DND-41 (cell line): ENCODE data around the gene PLPPR1.

ENCODE experiments used
- ATAC-seq: fragments of 200-7000 bp; cut with Tn5 transposase; 3 replicates; pipeline ENCODE4 v1.9.1; 2021; ENCODE audit warnings: low read depth; ENCODE audit not compliant: insufficient read depth
- DNase-seq: peaks from one replicate; pipeline ENCODE4 v3.0.0-alpha.2; 2020
- H2AFZ ChIP-seq: 2 replicates; pipeline ENCODE4 v1.6.0; 2012; ENCODE audit warnings: low read depth, low read length
- H3K27ac ChIP-seq: 2 replicates; pipeline ENCODE4 v1.5.1; 2012; ENCODE audit warnings: low read length, inconsistent platforms
- H3K27me3 ChIP-seq: fragments of 200-600 bp; sonication (generic); 2 replicates; pipeline ENCODE4 v1.6.0; 2012; ENCODE audit warnings: low read length, mild to moderate bottlenecking, inconsistent platforms; ENCODE audit not compliant: insufficient read depth, poor library complexity
- H3K36me3 ChIP-seq: 2 replicates; pipeline ENCODE4 v1.5.1; 2012; ENCODE audit warnings: low read length, inconsistent platforms; ENCODE audit not compliant: insufficient read depth
- H3K4me1 ChIP-seq: 2 replicates; pipeline ENCODE4 v1.5.1; 2012; ENCODE audit warnings: mild to moderate bottlenecking, low read length; ENCODE audit not compliant: insufficient read depth
- H3K4me2 ChIP-seq: 2 replicates; pipeline ENCODE4 v1.6.0; 2012; ENCODE audit warnings: mild to moderate bottlenecking, moderate library complexity, low read length, inconsistent platforms; ENCODE audit not compliant: insufficient read depth
- H3K4me3 ChIP-seq, 2 experiments: fragments of 200-600 bp in 1 of 2; shearing (Covaris generic) in 1 of 2; 2 replicates each; pipeline ENCODE4 v1.5.1; 2012 to 2016; ENCODE audit warnings: inconsistent platforms in 2 of 2, low read length in 2 of 2, mild to moderate bottlenecking in 2 of 2, low read depth in 1 of 2, moderate library complexity in 1 of 2
- H3K79me2 ChIP-seq: 2 replicates; pipeline ENCODE4 v1.6.0; 2012; ENCODE audit warnings: low read length, inconsistent platforms; ENCODE audit not compliant: insufficient read depth
- H3K9ac ChIP-seq: 2 replicates; pipeline ENCODE4 v1.6.0; 2012; ENCODE audit warnings: low read depth, mild to moderate bottlenecking, inconsistent platforms, low read length, moderate library complexity
- H3K9me3 ChIP-seq: 2 replicates; pipeline ENCODE4 v1.5.1; 2012; ENCODE audit warnings: low read length, moderate library complexity, mild to moderate bottlenecking, inconsistent platforms; ENCODE audit not compliant: insufficient read depth, severe bottlenecking
- H4K20me1 ChIP-seq: 2 replicates; pipeline ENCODE4 v1.6.0; 2012; ENCODE audit warnings: low read length; ENCODE audit not compliant: insufficient read depth
- CTCF ChIP-seq: IDR thresholded peaks from 2 replicates; pipeline ENCODE4 v1.5.1; 2012; ENCODE audit warnings: borderline replicate concordance, low read length, moderate library complexity, mild to moderate bottlenecking; ENCODE audit not compliant: poor library complexity, severe bottlenecking; ENCODE audit errors: extremely low read depth
- EZH2 ChIP-seq: IDR thresholded peaks from 3 replicates; pipeline ENCODE4 v1.6.1; 2012; ENCODE audit warnings: borderline replicate concordance, low read depth, mild to moderate bottlenecking, moderate library complexity, low read length, inconsistent platforms; ENCODE audit not compliant: severe bottlenecking

Gene PLPPR1

GRCh38 chr9:101030086-101030391 lies 1.5 kb downstream of the PLPPR1 start:
- Histone ChIP-seq H2AFZ (no peak overlapping the region), H4K20me1 (no peaks in the 10 kb centered on the region), H3K9ac (no peak overlapping the region), H3K27me3 (no peaks in the 10 kb centered on the region), H3K4me3 (no peak overlapping the region), H3K4me2 (no peak overlapping the region), H3K36me3 (no peaks in the 10 kb centered on the region), H3K27ac (no peak overlapping the region), H3K79me2 (no peaks in the 10 kb centered on the region), H3K4me1 (no peaks in the 10 kb centered on the region), H3K9me3 (no peaks in the 10 kb centered on the region)
- TF ChIP-seq EZH2 (no peak), CTCF (no peak)
- DNase-seq (no peak), ATAC-seq (no peak)

GRCh38 chr9:101032426-101032825 lies 3.9 kb downstream of the PLPPR1 start:
- Histone ChIP-seq H3K27ac (no peak overlapping the region), H3K9ac (no peak overlapping the region), H3K27me3 (no peaks in the 10 kb centered on the region), H3K4me2 (no peak overlapping the region), H3K4me1 (no peaks in the 10 kb centered on the region), H3K79me2 (no peaks in the 10 kb centered on the region), H2AFZ (no peak overlapping the region), H4K20me1 (no peaks in the 10 kb centered on the region), H3K4me3 (no peak overlapping the region), H3K9me3 (no peaks in the 10 kb centered on the region), H3K36me3 (no peaks in the 10 kb centered on the region)
- ATAC-seq, result no peak
- DNase-seq, result no peak
- no peak for TF ChIP-seq CTCF
- no peak for TF ChIP-seq EZH2

DNA sequence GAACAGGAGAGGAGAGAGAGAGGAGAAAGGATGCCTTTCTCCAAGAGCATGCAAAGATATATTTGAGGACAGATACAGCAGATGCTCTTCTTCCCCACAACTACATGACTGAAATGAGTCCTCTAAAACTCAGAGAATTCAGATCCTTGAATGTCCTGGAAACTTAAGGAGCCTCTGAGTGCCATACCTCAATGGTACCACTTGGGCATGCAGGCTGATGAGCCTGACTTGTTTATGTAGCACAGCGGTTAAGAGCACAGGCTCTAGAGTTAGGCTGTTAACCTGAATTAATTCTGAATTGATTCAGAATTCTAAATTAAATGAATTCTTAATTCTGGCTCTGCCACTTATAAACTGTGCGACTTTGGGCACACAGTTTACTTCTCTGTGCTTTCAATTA lies 5.7 kb downstream of the PLPPR1 start:
- no peak overlapping the region for H3K9ac ChIP-seq
- H3K9me3 ChIP-seq, result no peaks in the 10 kb centered on the region
- no peak overlapping the region for H3K27ac ChIP-seq
- no peak overlapping the region for H3K4me3 ChIP-seq
- H3K4me2 ChIP-seq, result no peak overlapping the region
- no peaks in the 10 kb centered on the region for H3K27me3 ChIP-seq
- H4K20me1 ChIP-seq, result no peaks in the 10 kb centered on the region
- H2AFZ ChIP-seq, result no peak overlapping the region
- TF ChIP-seq EZH2 (no peak), CTCF (no peak)
- ATAC-seq (no peak), DNase-seq (no peak)
- H3K36me3 ChIP-seq, result no peaks in the 10 kb centered on the region
- H3K79me2 ChIP-seq, result no peaks in the 10 kb centered on the region
- no peaks in the 10 kb centered on the region for H3K4me1 ChIP-seq

- Histone ChIP-seq H3K27ac (no peak overlapping the region), H3K9ac (no peak overlapping the region), H2AFZ (no peak overlapping the region), H3K4me1 (no peaks in the 10 kb centered on the region), H4K20me1 (no peaks in the 10 kb centered on the region), H3K4me2 (no peak overlapping the region), H3K27me3 (no peaks in the 10 kb centered on the region), H3K36me3 (no peaks in the 10 kb centered on the region), H3K9me3 (no peaks in the 10 kb centered on the region), H3K79me2 (no peaks in the 10 kb centered on the region), H3K4me3 (no peak overlapping the region)
- TF ChIP-seq CTCF, result no peak
- TF ChIP-seq EZH2, result no peak
- ATAC-seq (no peak), DNase-seq (no peak)
Observed at GRCh38 chr9:101035098-101035497, 6.6 kb downstream of the PLPPR1 start.
